Cardiac fibroblast (primary cell): Measurements from ENCODE around the gene HOXD4.

Experiments used
- DNase-seq, 2 donors: peaks; one replicate each; pipeline versions ENCODE4 v3.0.0 to v3.0.0-alpha.2; 2010; ENCODE audit warnings: low read depth in 2 of 2
- H3K4me3 ChIP-seq, 2 donors: replicated peaks in 1 of 2; 1 replicate in 1 of 2; 2 replicates in 1 of 2; pipeline ENCODE4 v1.5.1; 2011; ENCODE audit warnings: low read depth in 2 of 2, low read length in 2 of 2, mild to moderate bottlenecking in 2 of 2, moderate library complexity in 1 of 2
- CTCF ChIP-seq: IDR thresholded peaks from one replicate; pipeline ENCODE4 v1.5.1; 2011; ENCODE audit warnings: low read depth, mild to moderate bottlenecking, low read length, inconsistent platforms

The HOXD4 gene

DNA sequence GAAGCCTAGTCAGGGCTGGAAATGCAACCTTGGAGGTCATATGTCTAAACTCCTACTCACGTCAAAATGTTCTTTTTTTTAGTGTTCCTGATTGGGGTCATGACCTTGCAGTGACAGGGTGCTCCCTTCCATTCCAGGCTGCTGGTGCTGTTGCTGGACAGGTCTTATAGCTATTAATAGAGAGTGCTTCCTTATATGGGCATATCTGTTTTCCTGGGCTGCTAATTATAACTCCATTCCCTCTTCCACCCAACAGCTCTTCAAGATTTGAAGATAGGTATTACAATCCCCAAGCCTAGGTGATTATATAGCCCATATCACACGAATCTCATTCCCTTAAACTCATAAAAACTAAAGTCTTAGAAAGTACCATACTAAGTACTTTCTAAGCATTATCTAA is 18.4 kb downstream of the HOXD4 start:
- no peak for DNase-seq
- no peak overlapping the region for H3K4me3 ChIP-seq
- TF ChIP-seq CTCF: no peak

- DNase-seq: no peak
- TF ChIP-seq CTCF: no peak
- H3K4me3 ChIP-seq: no peak overlapping the region
These were observed 19.4 kb downstream of the HOXD4 start for GRCh38 chr2:176170602-176171305.

GRCh38 chr2:176171351-176172006 is 20.1 kb downstream of the HOXD4 start:
- H3K4me3 ChIP-seq: no peak overlapping the region

DNA sequence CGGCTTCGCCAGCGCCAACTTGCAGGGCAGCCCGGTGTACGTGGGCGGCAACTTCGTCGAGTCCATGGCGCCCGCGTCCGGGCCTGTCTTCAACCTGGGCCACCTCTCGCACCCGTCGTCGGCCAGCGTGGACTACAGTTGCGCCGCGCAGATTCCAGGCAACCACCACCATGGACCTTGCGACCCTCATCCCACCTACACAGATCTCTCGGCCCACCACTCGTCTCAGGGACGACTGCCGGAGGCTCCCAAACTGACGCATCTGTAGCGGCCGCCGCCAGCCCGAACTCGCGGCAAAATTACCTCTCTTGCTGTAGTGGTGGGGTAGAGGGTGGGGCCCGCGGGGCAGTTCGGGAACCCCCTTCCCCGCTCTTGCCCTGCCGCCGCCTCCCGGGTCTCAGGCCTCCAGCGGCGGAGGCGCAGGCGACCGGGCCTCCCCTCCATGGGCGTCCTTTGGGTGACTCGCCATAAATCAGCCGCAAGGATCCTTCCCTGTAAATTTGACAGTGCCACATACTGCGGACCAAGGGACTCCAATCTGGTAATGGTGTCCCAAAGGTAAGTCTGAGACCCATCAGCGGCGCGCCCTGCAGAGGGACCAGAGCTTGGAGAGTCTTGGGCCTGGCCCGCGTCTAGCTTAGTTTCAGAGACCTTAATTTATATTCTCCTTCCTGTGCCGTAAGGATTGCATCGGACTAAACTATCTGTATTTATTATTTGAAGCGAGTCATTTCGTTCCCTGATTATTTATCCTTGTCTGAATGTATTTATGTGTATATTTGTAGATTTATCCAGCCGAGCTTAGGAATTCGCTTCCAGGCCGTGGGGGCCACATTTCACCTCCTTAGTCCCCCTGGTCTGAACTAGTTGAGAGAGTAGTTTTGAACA is 20.9 kb downstream of the HOXD4 start:
- no peak overlapping the region for H3K4me3 ChIP-seq
- DNase-seq: no peak
- no peak for TF ChIP-seq CTCF

More at GRCh38 chr2:176171351-176172006, 20.1 kb downstream of the HOXD4 start:
- no peak for TF ChIP-seq CTCF
- DNase-seq: no peak

DNA sequence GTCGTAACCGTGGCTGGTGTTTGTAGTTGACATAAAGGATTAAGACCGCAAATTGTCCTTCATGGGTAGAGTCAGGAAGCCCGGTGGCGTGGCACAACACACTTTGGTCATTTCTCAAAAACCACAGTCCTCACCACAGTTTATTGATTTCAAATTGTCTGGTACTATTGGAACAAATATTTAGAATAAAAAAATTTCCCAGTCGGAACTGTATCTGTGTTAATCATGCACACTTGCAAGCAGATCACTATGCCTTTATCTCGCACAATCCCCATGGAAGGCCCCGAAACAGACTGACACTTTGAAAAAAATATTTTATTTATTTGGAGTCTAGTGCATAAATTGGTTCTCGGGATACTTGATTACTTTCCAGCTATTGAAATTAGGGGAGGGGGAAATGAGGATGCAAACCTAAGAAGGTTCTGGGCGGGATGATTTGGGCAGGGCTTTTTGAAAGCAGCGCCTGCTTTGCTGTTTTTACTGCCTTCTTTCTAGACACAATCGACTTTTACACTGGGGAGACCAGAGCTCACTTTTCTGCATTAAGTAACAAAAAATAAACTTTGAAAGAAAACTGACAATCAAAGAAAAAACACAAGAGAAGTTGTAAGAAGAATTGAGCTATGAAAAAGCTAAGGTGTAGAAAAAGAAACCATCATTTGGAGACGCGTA is 21.7 kb downstream of the HOXD4 start:
- H3K4me3 ChIP-seq: no peak overlapping the region
- TF ChIP-seq CTCF: no peak
- DNase-seq: no peak

DNA sequence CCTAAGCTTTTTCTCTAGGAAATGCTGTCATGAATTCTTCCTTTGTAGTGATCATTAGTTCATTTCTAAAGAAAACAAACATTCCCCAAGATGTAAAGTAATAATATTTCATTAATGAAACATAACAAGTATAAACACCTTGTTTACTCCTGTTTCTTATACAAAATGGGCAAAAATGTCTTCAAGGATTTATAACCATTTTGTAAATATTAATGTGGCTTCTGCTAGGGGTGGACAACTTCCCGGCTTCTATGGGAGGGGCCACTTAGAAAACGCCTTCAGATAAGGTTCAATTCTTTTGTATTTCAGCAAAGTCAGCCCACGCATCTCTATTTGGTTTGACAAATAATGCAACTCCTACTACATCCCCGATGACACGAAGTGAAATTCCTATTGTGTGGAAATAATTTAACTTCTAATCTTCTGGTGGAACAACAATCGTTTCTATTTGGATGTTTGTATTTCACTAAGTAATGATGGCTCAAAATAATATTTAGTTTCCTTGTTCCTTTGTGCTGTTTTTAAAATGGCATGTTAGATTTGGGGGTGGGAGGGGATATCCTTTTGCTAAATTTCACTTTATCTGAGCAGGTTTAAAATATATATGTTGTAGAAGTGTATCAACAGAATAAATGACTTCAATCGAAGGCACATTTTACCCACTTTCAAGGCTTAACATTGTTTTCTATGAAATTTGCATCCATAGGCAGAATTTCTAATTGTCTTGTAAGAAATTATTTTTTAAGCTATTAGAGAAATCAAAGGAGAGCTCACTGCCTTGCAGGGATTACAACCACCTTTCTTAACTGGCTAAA is 22.4 kb downstream of the HOXD4 start:
- H3K4me3 ChIP-seq: no peak overlapping the region
- no peak for DNase-seq
- no peak for TF ChIP-seq CTCF
